ENCODE data around the gene PRKCE. TPM values are rescaled to one million over a fixed set of nuclear protein-coding genes. Genes with fewer than 3 reads are reported as not detected.
A peak's percentile ranks its signal among the peaks of the same experiment; 100 is the strongest.

The PRKCE gene
- total RNA-seq, 1 experiment from 2014 or later, result 14.8 TPM

DNA sequence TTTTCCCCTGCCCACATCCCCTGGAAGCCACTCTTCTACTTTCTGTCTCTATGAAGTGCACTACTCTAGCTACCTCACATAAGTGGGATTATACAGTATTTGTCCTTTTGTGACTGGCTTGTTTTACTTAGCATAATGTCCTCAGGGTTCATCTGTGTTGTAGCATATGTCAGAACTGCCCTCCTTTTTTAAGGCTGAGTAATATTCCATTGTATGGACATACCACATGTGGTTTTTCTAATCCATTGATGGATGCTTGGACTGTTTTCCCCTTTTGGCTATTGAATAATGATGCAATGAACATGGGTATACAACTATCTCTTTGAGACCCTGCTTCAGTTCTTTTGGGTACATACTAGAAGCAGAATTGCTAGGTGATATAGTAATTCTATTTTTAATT lies 95.9 kb downstream of the PRKCE start:
- no peak overlapping the region for H3K4me3 ChIP-seq (replicated peaks in 1 of 2; ENCODE audit: low read depth in 1 of 2, low read length in 2 of 2)
- intact Hi-C loops (cut with micrococcal nuclease), result no loop called here
- ATAC-seq (no peak), DNase-seq (ENCODE audit: low read depth, low spot score) (no peak)
- no peaks in the 10 kb centered on the region for H3K36me3 ChIP-seq (ENCODE audit: control insufficient read depth in 1 of 2, insufficient read depth in 2 of 2, low read length in 2 of 2)
- no peaks in the 10 kb centered on the region for H3K9me3 ChIP-seq (ENCODE audit: control insufficient read depth in 1 of 2, insufficient read depth in 1 of 2, low read depth in 1 of 2, low read length in 2 of 2)
- H3K27ac ChIP-seq (ENCODE audit: low read depth, low read length), result no peak overlapping the region
- no peak overlapping the region for H2AFZ ChIP-seq (ENCODE audit: low read depth, low read length, poor library complexity, severe bottlenecking)
- ChIA-PET CTCF (no interaction called here), RAD21 (ENCODE audit: low non-redundant PET in 1 of 2, low total read pairs in 2 of 2, uncharacterized antibody in 2 of 2, unreplicated experiment in 2 of 2) (no interaction called here), POLR2A (no interaction called here)
- BruUV-seq (replicated peaks), result no TSS peak
- no peaks in the 10 kb centered on the region for H3K4me1 ChIP-seq (ENCODE audit: control insufficient read depth in 1 of 2, insufficient read depth in 2 of 2, low read length in 2 of 2)
- H3K9ac ChIP-seq (ENCODE audit: low read length), result no peak overlapping the region
- no peak overlapping the region for H3K4me2 ChIP-seq (ENCODE audit: low read length)
- TF ChIP-seq CBX3 (IDR thresholded peaks at IDR 0.05; ENCODE audit: low read depth) (0 out of 2 replicates have a peak, but pooled peaks have one; percentile 24), RAD21 (IDR thresholded peaks at IDR 0.05; ENCODE audit: low read depth) (no peak)
- H3K9me2 ChIP-seq (ENCODE audit: insufficient read depth), result no peaks in the 10 kb centered on the region
- H4K20me1 ChIP-seq (ENCODE audit: insufficient read depth), result no peaks in the 10 kb centered on the region; the same call in 1 of the 2 replicates
- no peaks in the 10 kb centered on the region for H3K79me2 ChIP-seq (ENCODE audit: insufficient read depth, low read length)
- H3K27me3 ChIP-seq (ENCODE audit: insufficient read depth, low read length), result no peaks in the 10 kb centered on the region

- ATAC-seq, result no peak
- no peak overlapping the region for H3K4me2 ChIP-seq (ENCODE audit: low read length)
- intact Hi-C loops (cut with micrococcal nuclease), result no loop called here
- H3K9me3 ChIP-seq (ENCODE audit: control insufficient read depth in 1 of 2, insufficient read depth in 1 of 2, low read depth in 1 of 2, low read length in 2 of 2), result no peaks in the 10 kb centered on the region
- no peak overlapping the region for H3K4me3 ChIP-seq (replicated peaks in 1 of 2; ENCODE audit: low read depth in 1 of 2, low read length in 2 of 2)
- DNase-seq (ENCODE audit: low read depth, low spot score), result no peak
- no peaks in the 10 kb centered on the region; the same call in 1 of the 2 replicates for H4K20me1 ChIP-seq (ENCODE audit: insufficient read depth)
- no peak overlapping the region for H3K9ac ChIP-seq (ENCODE audit: low read length)
- H3K36me3 ChIP-seq (ENCODE audit: control insufficient read depth in 1 of 2, insufficient read depth in 2 of 2, low read length in 2 of 2), result no peaks in the 10 kb centered on the region
- no peaks in the 10 kb centered on the region for H3K9me2 ChIP-seq (ENCODE audit: insufficient read depth)
- TF ChIP-seq EZH2 (IDR thresholded peaks at IDR 0.05), result no peak
- no peak for TF ChIP-seq REST (IDR thresholded peaks at IDR 0.05; ENCODE audit: low read depth)
- no peak for TF ChIP-seq YY1 (IDR thresholded peaks at IDR 0.05; ENCODE audit: extremely low read depth, insufficient replicate concordance, low read depth, low read length)
- no peak for TF ChIP-seq SIN3A (IDR thresholded peaks at IDR 0.05; ENCODE audit: low read depth)
- no peak for TF ChIP-seq RAD21 (IDR thresholded peaks at IDR 0.05; ENCODE audit: low read depth)
- RAD21 ChIA-PET (ENCODE audit: low non-redundant PET in 1 of 2, low total read pairs in 2 of 2, uncharacterized antibody in 2 of 2, unreplicated experiment in 2 of 2), result no interaction called here
- no TSS peak for BruUV-seq (replicated peaks)
- no peak overlapping the region for H3K27ac ChIP-seq (ENCODE audit: low read depth, low read length)
- no peaks in the 10 kb centered on the region for H3K79me2 ChIP-seq (ENCODE audit: insufficient read depth, low read length)
- POLR2A ChIA-PET, result no interaction called here
- CTCF ChIA-PET, result no interaction called here
- no peaks in the 10 kb centered on the region for H3K27me3 ChIP-seq (ENCODE audit: insufficient read depth, low read length)
- H2AFZ ChIP-seq (ENCODE audit: low read depth, low read length, poor library complexity, severe bottlenecking), result no peak overlapping the region
- no peaks in the 10 kb centered on the region for H3K4me1 ChIP-seq (ENCODE audit: control insufficient read depth in 1 of 2, insufficient read depth in 2 of 2, low read length in 2 of 2)
These were observed 96.8 kb downstream of the PRKCE start for GRCh38 chr2:45748239-45748638.
